Measurements from ENCODE around the gene HRH1. TPM values are rescaled to one million over a fixed set of nuclear protein-coding genes. Genes with fewer than 3 reads are reported as not detected.

HRH1 gene
- total RNA-seq, 2 donors from 2014 or later: 17.7 to 48.3 TPM

DNA sequence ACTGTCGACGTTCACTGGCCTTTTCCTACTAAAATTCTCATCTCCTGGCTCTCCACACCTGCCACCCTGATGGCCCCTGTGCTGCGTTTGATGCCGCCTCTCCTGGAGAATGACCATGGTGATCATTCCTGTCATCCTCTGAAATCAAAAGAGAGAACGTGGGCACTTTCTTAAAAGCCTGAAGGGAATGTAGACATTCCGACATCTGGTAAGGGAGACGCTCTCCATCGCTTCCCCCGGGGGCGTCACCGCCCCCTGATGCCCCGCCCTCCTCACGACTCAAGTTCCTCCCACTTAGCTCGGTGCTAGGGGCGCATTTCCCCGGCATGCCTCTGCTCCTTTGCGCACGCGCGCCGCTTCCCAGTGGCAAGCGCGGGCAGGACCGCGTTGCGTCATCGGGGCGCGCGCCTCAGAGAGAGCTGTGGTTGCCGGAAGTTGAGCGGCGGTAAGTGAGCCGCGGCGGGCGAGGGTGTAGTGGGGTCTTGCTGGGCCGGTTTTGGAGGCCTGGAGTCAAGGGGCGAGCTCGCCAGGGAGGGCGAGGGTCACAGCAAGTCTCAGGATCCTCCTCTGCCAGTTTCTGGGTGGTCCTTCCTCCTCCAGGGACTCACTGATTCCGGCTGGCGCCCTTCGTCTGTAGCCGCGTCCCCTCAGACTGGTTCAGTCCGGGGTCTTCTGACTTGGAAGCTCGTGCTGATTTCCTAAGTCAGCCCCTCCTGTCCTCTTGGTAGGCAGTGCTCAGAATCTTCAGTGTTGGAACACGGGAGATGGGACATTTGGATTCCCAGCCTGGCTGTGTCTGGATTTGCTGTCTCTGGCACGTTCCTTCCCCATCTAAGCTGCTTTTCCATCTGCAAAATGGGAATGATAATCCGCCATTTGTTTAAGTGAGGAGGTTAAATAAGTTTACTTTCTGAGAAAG is 118.0 kb downstream of the HRH1 start, which contains the start of gene ATG7:
Gene ATG7, plus strand, starts transcription at position 412 of the 919 bp plus-strand sequence. CDS start 26,299 bp downstream, outside the sequence.
- ATAC-seq (ENCODE audit: insufficient number of reproducible peaks, low FRiP score, low read depth): peak; percentile 70
- no peaks in the 10 kb centered on the region for H3K9me3 ChIP-seq
- H3K27ac ChIP-seq: peak within 1 kb of the TSS; percentile 74 to 78
- peak; percentile 93 for DNase-seq (ENCODE audit: low spot score)
- TF ChIP-seq, protein P1, sequence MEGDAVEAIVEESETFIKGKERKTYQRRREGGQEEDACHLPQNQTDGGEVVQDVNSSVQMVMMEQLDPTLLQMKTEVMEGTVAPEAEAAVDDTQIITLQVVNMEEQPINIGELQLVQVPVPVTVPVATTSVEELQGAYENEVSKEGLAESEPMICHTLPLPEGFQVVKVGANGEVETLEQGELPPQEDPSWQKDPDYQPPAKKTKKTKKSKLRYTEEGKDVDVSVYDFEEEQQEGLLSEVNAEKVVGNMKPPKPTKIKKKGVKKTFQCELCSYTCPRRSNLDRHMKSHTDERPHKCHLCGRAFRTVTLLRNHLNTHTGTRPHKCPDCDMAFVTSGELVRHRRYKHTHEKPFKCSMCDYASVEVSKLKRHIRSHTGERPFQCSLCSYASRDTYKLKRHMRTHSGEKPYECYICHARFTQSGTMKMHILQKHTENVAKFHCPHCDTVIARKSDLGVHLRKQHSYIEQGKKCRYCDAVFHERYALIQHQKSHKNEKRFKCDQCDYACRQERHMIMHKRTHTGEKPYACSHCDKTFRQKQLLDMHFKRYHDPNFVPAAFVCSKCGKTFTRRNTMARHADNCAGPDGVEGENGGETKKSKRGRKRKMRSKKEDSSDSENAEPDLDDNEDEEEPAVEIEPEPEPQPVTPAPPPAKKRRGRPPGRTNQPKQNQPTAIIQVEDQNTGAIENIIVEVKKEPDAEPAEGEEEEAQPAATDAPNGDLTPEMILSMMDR (IDR thresholded peaks at IDR 0.05): no peak
- no peaks in the 10 kb centered on the region for H3K36me3 ChIP-seq
- H3K27me3 ChIP-seq (replicated peaks; ENCODE audit: insufficient read depth): no peaks in the 10 kb centered on the region
- peaks cover 8 to 21% of the 10 kb centered on the region in 2 donors for H3K4me1 ChIP-seq (ENCODE audit: control insufficient read depth in 1 of 2, low read depth in 2 of 2)
- peak within 1 kb of the TSS; percentile 86 for H3K4me3 ChIP-seq

DNA sequence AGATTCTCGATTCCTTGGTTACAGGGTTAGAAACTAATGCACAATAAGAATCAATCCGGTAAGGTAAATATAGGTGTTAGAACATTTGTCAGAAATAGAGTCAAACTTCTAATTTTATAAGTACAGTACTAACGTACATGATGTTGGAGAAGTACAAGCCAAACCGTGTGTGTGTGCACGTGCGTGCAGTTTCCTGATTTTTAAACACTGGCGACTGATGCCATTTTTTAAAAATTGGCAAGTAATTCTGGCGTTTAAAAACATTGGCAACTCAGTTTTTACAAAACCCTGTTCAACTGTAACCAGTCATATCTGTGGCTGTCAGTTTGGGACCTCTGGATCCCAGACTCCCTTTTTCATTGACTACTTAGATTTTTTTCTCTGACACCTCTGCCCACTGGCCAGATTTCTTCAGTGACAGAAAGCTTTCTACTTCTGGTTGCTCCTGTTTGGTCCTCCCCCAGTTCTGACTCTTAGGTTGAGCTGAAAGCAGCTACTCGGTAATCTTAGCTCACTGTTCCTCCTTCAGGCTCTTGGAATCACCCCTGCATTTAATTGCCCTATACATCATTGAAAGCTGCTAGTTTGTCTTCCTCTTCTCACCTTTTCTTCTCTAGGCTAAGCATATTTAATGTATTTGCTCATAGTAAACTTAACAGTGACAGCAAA is 118.7 kb downstream of the HRH1 start:
- TF ChIP-seq, protein P1 (IDR thresholded peaks at IDR 0.05): no peak
- DNase-seq (ENCODE audit: low spot score) (no peak), ATAC-seq (ENCODE audit: insufficient number of reproducible peaks, low FRiP score, low read depth) (no peak)
- H3K4me3 ChIP-seq: peak overlapping the region; percentile 86
- peak overlapping the region; percentile 74 to 78 for H3K27ac ChIP-seq
- H3K9me3 ChIP-seq: no peaks in the 10 kb centered on the region
- no peaks in the 10 kb centered on the region for H3K27me3 ChIP-seq (replicated peaks; ENCODE audit: insufficient read depth)
- H3K4me1 ChIP-seq (ENCODE audit: control insufficient read depth in 1 of 2, low read depth in 2 of 2): peaks cover 8 to 21% of the 10 kb centered on the region in 2 donors
- no peaks in the 10 kb centered on the region for H3K36me3 ChIP-seq

DNA sequence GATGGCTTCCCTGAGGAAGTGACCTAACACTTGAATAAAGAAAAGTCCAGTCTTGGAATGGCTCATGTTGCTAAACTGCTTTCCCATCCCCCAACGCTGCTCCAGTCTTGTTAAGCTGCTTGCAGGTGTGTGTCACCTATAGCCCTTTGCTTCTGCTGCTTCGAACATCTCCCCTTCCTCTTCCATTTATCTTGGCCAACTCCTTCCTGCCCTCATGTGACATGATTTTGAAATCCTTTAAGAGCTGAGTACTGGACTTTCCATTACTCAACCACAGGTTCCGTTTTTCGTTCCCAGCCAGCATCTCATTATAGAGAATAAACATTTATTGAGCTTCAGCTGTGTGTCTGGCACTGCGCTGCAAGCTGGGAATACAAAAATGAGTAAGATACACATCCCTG is 119.6 kb downstream of the HRH1 start:
- Histone ChIP-seq H3K4me3 (peak overlapping the region; percentile 86), H3K27ac (peak overlapping the region in 1 of 2 donors; percentile 8), H3K36me3 (no peaks in the 10 kb centered on the region), H3K27me3 (replicated peaks; ENCODE audit: insufficient read depth) (no peaks in the 10 kb centered on the region), H3K9me3 (no peaks in the 10 kb centered on the region), H3K4me1 (ENCODE audit: control insufficient read depth in 1 of 2, low read depth in 2 of 2) (peaks cover 8 to 21% of the 10 kb centered on the region in 2 donors)
- DNase-seq (ENCODE audit: low spot score) (no peak), ATAC-seq (ENCODE audit: insufficient number of reproducible peaks, low FRiP score, low read depth) (no peak)
- TF ChIP-seq, protein P1 (IDR thresholded peaks at IDR 0.05): no peak

GRCh38 chr3:11274566-11275142 is 120.4 kb downstream of the HRH1 start:
- H3K4me3 ChIP-seq: no peak overlapping the region
- no peaks in the 10 kb centered on the region for H3K9me3 ChIP-seq
- H3K4me1 ChIP-seq (ENCODE audit: control insufficient read depth in 1 of 2, low read depth in 2 of 2): peaks cover 8 to 21% of the 10 kb centered on the region in 2 donors
- ATAC-seq (ENCODE audit: insufficient number of reproducible peaks, low FRiP score, low read depth) (no peak), DNase-seq (ENCODE audit: low spot score) (no peak)
- H3K27me3 ChIP-seq (replicated peaks; ENCODE audit: insufficient read depth): no peaks in the 10 kb centered on the region
- TF ChIP-seq, protein P1 (IDR thresholded peaks at IDR 0.05): no peak
- H3K27ac ChIP-seq: no peak overlapping the region
- H3K36me3 ChIP-seq: no peaks in the 10 kb centered on the region

GRCh38 chr3:11275926-11276325 is 121.6 kb downstream of the HRH1 start:
- ATAC-seq (ENCODE audit: insufficient number of reproducible peaks, low FRiP score, low read depth) (no peak), DNase-seq (ENCODE audit: low spot score) (no peak)
- no peak overlapping the region for H3K4me3 ChIP-seq
- peaks cover 8 to 21% of the 10 kb centered on the region in 2 donors for H3K4me1 ChIP-seq (ENCODE audit: control insufficient read depth in 1 of 2, low read depth in 2 of 2)
- no peaks in the 10 kb centered on the region for H3K9me3 ChIP-seq
- no peak overlapping the region for H3K27ac ChIP-seq
- H3K27me3 ChIP-seq (replicated peaks; ENCODE audit: insufficient read depth): no peaks in the 10 kb centered on the region
- peaks cover under 1% of the 10 kb centered on the region for H3K36me3 ChIP-seq
- TF ChIP-seq, protein P1 (IDR thresholded peaks at IDR 0.05): no peak

Measured in thoracic aorta (tissue), 2 donors.